HG03045 (cell line): ENCODE data around the gene KANK2.

Experiments used
- ATAC-seq: cut with Tn5 transposase; IDR thresholded peaks from one replicate; pipeline ENCODE4 v1.9.1; 2021; ENCODE audit warnings: mild to moderate bottlenecking, moderate library complexity; ENCODE audit not compliant: unreplicated experiment

Gene KANK2

DNA sequence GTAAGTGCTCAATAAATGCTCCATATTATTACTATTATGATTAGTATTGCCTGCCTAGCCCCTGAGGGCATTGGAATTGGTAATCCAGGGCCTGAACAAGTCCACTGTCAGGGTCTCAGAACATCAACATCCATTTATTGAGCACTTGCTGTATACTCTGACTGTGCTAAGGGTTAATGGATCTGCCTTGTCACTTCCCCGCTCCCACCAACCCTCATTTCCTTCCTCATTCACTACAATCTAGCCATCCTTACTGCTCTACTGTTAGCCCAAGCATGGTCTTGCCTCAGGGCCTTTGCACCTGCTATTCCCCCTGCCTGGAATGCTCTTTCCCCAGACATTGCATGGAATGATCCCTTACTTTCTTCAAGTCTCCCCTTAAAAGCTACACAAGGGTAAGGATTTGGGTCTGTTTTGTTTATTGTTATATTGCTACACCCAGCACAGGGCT lies 29.4 kb upstream of the KANK2 start:
- no peak for ATAC-seq

DNA sequence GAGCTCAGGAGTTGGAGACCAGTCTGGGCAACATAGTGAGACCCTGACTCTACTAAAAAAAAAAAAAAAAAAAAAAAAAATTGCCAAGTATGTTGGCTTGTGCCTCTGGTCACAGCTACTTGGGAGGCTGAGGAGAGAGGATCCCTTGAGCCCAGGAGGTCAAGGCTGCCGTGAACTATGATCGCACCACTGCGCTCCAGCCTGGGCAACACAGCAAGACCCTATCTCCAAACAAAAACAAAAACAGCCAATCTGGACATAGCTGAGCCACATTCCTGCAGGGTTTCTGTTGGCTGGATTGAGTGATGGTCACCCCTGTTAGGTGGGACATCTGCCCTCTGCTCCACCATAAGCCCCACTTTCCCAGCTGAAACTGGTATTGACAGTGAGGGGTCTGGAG lies 28.5 kb upstream of the KANK2 start:
- ATAC-seq: no peak

DNA sequence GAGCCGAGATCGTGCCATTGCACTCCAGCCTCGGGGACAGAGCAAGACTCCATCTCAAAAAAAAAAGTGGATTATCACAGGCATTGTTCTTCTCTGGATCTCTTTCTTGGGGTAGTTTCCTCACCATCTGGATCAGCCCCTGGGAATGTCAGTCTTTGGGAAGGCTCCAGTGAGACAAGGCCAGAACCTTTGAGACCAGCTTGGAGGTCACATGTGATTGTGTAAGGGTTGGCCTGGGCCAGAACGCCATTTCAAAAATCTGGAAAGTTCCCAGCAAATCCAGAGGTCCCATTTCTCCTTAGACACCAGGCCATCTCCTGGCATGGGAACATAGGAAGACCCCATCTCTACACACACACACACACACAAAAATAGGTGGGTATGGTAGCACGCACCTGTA lies 27.8 kb upstream of the KANK2 start:
- ATAC-seq: no peak

- no peak for ATAC-seq
Measured at GRCh38 chr19:11224429-11224828, 27.1 kb upstream of the KANK2 start.

DNA sequence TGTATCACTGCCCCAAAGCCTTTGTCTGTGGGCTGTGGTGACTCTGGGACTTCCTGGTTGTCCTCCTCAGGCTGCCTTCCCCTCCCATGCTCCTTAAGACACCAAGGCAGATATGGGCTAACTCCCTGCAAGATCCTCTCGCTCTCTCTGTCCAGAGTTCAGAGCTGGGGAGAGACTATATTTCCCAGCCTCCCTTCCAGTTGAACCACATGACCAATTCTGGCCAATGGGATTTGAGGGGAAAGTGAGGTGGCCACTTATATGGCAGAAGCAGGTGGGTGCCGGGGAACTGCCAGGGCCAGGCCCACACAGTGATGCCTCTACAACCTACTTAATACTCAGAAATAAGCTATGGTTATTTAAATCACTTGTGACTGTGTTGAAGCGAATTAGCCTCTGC lies 25.9 kb upstream of the KANK2 start:
- ATAC-seq: no peak

DNA sequence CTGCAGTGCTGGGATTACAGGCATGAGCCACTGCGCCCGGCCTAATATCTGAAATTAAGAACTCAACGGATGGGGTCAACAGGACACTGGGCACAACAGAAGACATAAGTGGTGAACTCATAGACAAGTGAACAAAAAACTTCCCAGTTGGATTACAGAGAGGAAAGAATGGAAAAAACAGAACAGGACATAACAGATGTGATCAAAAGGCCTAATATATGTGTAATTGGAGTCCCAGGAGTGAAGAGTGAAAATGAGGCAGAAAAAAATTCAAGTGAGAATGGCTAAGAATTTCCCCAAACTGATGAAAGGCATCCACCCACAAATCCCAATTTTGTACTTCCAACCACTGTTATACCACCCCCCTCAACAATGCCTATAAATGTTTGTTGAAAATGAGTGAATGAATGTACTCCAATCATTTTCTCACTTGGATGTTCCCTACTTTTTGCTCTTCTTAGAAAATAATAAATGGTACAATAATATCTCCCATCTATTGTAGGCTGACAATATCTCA lies 23.8 kb upstream of the KANK2 start:
- ATAC-seq: no peak

DNA sequence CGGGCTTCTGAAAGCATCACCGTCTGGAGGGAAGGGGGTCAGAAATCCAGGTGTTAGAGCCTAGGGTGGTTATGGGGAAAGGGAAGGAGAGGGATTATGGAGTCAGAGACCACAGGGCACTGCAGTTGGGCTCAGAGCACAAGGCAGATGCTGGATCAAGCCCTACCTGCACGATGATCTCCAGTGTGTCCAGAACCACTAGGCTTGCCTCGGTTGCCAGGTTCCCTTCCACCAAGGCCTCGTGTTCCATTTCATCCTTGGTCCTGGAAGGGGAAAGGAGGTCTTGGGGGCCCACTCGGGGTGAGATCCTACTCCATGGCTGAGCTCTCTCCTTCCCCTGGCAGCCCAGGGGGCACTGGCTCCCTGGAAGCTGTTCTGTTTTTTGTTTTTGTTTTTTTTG lies 17.0 kb upstream of the KANK2 start:
- ATAC-seq: no peak

GRCh38 chr19:11210656-11210928 lies 13.2 kb upstream of the KANK2 start:
- ATAC-seq: no peak

DNA sequence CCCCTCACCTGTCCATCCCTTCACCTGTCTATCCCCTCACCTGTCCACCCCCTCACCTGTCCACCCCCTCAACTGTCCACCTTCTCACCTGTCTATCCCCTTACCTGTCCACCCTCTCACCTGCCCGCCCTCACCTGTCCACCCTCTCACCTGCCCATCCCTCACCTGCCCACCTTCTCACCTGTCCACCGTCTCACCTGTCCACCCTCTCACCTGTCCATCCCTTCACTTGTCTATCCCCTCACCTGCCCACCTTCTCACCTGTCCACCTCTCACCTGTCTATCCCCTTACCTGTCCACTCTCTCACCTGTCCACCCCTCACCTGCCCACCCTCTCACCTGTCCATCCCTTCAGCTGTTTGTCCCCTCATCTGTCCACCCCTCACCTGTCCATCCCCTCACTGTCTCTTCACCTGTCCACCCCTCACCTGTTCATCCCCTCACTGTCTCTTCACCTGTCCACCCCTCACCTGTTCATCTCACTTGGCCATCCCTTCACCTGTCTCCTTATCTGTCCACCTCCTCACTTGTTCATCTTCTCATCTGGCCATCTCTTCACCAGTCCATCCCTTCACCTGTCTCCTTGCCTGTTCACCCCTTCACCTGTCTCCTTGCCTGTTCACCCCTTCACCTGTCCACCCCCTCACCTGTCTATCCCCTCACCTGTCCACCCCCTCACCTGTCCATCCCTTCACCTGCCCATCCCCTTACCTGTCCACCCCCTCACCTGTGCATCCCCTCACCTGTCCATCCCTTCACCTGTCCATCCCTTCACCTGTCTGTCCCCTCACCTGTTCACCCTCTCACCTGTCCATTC lies 12.7 kb upstream of the KANK2 start:
- ATAC-seq: no peak

DNA sequence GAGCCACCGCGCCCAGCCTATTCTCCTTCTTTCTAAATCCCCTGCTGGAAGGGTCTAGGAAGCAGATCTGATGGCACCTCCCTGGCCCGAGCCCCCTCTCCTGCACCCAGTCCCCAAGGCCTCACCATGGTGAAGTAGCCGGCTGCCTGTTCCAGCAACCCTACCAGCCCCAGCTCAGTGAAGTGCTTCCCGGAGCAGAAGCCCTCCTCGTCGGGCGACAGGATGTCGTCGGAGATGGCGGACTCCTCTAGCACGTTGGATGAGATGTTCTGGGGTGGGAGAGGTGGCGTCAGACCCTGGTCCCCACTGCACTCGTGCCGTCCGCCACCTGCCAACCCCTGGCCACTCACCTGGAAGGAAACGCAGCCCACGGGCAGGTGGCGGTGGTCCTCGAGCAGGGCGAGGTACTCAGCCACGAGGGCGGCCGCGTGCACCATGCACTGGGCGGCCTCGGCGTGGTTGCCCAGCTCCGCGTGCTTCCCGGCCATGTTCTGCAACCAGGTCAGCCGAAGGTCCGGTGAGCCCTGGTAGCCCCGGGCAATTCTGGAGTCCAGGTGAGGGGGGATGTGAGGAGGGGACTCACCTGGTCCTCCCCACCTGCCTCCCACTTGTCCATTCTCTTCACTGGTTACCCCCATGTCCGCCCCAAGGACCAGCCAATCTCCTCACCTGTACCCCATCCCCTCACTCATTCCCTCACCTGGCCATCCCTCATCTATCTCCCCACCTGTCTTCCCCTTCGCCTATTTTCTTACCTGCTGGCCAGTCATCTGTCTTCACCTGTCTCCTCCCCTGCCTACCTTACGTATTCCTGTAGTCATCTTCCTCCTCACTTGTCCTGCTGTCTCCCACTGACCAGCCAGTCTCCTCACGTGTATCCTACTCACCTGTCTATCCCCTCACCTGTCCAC lies 11.5 kb upstream of the KANK2 start:
- ATAC-seq: no peak

DNA sequence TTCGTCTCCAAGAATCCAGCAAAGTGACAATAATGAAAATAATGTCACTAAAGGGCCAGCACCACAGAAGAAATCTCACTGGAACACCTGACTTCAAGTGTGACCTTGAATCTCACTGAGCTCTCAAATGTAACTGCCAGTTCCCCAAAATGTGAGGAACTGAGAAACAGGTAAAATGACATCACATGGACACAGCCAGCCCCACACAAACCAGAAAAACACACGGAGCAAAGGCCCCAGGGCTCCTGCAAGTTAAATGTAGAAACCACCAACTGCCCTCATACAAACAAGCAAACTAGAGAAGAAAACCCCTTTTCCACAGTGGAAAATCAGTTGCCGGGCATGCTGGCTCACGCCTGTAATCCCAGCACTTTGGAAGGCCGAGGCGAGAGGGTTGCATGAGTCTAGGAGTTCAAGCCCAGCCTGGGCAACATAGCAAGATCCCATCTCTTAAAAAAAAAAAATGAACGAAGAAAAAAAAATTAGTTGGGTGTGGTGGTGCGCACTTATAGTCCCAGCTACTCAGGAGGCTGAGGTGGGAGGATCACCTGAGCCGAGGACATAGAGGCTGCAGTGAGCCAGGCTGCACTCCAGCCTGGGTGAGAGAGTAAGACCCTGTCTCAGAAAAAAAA lies 8.7 kb upstream of the KANK2 start:
- no peak for ATAC-seq

DNA sequence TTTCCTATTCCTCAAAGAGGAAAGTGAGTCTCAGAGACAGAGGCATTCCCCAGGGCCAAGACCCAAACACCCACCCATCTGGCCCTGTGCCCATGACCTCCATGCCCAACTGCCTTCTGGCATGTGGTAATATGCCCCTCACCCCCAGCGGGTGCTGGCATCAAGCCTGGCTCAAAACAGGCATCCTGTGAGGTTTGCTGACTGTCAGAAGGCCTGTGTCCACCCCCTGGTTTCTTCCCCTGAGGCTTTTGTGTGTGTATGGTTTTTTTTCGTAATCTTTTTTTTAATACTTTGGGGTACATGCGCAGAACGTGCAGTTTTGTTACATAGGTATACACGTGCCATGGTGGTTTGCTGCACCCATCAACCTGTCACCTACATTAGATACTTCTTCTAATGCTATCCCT lies 7.6 kb upstream of the KANK2 start:
- no peak for ATAC-seq

GRCh38 chr19:11204076-11204602 lies 6.8 kb upstream of the KANK2 start:
- ATAC-seq: no peak

- ATAC-seq: no peak
Measured at GRCh38 chr19:11203194-11204075, 6.1 kb upstream of the KANK2 start.

DNA sequence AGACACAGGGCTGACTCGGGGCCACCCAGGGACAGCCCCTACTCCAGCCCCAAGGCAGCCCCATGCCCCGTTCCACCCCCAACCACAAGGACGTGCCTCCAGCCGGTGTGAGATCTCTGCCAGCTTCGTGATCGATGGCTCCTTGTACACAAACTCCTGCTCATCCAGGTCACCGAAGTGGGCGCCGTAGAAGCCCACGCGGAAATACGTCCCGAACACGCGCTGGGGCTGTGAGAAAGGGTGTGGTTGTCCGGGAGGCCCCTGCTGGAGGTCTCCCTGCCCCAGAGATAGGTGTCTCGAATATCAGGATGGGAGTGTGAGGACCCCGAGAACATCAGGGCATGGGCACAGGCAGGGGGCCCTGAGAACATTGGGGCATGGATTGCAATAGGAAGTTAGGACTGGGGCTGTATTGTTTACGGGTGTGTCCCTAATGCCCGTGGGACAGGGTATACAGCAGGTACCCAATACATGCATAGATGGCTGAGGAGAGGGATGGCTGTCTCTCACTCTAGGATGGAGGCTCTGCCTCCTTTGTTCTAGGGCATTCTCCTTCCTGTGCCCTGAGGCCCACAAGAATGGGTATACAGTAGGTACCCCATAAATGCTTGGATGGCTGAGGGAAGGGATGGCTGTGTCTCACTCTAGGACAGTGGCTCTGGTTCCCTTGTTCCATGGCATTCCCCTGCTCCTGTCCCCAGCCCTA lies 5.3 kb upstream of the KANK2 start:
- ATAC-seq: no peak

DNA sequence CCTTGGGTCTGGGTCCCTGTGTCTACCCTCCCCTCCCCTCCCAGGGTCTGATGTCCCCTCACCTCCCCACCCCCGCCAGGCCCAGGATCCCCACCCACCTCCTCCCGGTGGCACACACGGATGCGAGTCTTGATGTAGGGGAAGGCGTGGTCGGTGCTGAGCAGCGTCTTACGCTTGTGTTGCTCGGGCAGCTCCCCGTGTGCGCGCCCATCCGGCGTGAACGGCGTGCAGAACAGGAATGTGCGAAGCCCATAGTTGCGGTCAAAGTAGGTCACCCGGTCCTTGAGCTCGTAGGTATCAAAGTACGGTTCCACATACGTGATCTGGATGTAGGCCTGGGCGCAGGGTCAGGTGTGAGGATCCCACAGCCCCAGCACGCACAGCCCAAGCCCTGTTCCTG lies 4.4 kb upstream of the KANK2 start:
- ATAC-seq: no peak

- ATAC-seq: no peak
Measured at GRCh38 chr19:11200931-11201330, 3.6 kb upstream of the KANK2 start.

- no peak for ATAC-seq
Measured at GRCh38 chr19:11200015-11200574, 2.8 kb upstream of the KANK2 start.

DNA sequence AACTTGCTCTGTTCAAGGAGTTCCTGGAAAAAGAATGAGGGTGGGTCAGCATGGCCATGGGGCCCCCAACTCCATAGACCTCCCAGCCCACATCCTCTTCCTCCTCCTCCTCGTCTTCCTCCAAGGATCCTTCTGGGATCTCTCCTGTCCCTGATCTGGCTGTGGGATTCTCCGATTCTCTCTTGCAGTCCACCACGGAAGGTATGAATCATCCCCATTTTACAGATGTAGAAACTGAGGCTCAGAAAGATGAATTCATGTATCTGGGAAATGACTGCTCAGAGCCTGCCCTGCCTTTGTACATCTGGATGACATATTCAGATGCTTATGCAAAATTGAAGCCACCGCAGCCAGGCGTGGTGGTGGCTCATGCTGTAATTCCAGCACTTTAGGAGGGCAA lies 2.2 kb upstream of the KANK2 start:
- ATAC-seq: no peak
